CD4-positive, alpha-beta T cell treated with Interleukin-4 for 4 hours (primary cell): ENCODE measurements around the gene STARD13.
"Not testable (repeated sequence)": the region's sequence is repeated elsewhere in the genome, so short reads cannot be mapped to it uniquely, and the experiment has no call there.

ENCODE experiments used
- DNase-seq: peaks from one replicate; pipeline ENCODE4 v3.0.0-alpha.2; 2020

STARD13 gene

DNA sequence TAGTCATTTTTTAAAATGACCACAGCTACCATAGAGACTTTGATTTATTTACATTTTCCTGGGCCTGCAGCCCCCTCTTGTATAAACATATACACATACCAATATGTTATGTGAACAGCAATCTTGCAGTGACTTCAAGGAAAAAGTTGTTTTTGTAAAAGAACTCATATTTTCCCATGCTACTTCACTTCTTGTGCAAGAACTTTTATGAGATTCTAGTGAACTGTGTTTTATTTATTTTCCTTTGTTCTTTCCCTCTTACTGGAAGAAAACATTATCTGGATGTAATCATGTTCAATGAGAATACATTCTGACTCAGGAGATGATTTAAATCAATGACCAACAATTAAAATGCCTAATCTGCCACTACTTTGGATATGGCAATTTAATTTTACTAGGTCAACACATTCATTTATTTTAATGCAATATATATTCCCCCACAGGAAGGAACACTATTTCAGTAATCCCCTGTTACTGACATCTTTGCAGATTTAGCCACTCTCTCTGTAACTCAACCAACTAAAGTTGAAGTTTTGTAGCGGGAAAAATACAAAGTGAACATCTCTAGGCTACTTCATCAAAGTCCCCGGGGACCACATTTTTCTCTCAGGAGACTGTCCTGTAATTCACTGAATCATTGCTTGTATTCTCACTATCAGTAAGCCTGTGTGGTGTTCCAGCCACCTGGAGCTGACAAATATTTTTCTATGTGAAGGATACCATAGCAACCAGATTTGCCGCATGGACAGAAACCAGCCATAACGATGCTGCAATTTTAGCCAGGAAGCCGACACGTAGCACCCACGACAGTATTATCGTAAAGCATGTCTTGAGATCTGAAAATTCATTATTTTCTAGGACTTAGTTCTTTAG is 90.5 kb downstream of the STARD13 start:
- no peak for DNase-seq

DNA sequence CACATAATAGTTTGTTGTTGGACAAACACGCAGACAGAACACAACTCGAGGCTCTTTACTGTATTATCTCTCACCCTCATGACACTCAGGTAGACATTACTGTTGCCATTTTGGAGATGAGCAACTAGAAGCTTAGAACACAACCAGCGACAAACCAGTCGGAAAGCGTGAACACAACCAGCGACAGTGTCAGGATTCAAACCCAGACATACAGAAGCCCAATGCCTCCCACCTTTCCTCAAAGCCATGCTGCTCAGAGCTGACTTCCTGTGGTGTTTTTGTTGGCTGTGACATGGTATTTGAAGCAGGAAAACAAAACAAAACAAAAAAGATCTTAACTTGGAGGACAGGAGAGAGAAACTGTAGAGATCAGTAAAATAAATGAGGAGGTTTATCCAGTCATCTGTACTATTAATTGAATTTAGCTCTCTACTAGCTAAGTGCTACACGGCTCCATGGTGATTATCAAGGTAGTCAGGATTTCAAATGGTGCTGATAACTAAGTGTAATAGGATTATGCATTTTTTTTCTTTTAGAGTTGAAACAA is 92.1 kb downstream of the STARD13 start:
- DNase-seq: no peak

DNA sequence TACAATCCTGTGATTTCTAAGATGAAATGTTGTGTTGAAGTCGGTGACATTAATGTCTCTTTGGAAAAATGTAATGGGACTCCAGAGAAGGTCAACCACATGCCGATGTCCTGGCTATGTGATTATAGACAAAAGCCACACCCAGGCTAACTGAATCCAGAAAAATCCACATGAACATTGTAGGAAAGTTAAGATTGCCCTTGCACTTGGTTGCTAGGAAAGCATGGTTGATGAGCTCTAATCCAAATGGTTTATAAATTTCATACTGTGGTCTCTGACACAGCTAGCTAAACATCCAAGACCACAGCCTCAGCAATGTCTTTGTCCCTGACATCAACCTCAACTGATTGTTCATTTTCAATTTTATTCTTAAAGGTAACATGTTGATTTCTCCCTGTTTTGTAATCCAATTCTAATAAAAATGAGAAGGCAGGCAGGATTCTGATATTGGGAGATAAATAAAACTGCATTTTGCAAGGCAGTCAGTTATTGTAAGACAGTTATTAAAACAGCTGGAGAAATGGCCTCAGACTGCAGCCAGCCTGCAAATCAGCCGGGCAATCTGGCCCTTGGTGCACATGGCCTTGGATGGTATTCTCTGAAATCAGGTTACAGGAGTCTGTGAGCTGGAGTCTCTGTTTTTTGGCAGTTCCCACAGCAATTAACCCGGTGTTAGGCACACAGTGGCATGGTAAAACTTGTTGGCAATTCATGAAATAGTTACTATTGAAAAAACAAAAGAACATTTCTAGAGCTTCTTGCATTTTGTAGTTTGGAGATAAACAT is 93.9 kb downstream of the STARD13 start:
- no peak for DNase-seq

DNA sequence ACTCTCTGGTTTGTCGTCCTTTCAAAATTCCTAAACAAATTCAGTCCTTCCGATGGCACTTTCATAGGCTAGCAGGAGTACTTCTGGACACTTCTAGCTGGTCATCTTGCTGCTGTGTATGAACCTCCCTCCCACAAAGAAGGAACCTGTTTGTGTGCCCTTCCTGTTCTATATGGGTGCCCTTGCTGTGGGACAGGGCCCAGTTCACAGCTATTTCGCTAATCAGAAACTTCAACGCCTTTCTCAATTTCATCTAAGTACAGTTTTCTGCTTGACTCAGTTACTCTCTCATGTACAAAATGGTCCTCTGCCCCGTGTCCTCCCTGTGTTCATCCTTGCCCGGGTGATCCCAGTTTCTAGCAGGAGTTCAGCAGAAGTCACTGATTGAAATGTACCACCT is 96.1 kb downstream of the STARD13 start:
- no peak for DNase-seq

DNA sequence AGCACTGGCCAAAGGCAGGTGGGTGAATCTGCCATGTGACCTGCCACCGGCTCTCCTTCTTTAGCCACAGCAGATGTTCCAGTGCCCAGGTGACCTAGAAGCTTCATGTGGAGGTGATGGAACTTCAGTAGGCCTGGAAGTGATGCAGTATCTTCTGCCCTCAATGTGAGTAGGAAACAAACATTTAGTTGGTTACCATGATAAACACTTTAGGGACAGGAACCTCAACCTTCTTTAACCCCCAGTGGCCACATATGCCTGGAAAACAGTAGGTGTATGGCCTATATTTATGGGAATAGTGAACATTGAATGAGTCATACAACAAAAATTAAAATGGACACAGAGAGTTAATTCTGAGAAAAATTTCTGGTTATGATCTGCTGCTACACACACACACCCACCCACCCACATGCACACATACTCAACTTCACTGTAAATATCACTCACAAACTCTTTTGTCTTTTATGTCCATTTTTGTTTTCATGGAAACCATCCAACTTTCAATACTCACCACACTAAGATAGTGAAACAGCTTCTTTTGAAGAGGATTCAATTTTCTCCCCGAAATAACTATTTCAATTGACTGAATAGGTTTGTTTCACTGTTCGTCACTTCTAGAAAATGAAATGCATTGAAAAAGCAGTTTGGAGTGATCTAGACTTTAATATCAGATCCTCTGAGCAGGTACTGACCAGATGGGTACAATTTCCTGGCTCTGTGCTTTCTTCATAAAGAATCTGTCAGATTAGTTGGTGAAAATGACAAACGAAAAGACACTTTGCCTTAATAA is 97.3 kb downstream of the STARD13 start:
- DNase-seq: no peak

DNA sequence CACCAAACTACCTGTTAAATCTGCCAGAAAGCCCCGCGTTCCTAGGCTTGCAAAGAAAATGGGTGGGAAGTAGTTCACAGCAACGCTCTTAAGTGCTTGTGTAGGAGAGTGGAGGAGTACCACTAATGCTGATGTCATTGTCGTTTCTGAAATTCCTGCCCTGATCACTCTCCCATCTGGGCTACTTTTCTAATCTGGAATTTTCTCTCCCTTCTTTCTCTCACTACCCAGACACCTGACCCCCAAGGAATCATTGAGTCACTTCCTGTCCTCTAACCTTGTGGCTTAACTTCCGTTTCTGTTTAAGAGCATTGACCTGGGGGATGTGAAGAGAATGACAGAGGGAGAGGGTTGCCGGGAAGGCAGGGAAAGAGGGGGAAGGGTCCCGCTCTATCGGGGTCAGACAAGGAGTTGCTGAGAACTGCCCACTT is 98.7 kb downstream of the STARD13 start:
- no peak for DNase-seq

DNA sequence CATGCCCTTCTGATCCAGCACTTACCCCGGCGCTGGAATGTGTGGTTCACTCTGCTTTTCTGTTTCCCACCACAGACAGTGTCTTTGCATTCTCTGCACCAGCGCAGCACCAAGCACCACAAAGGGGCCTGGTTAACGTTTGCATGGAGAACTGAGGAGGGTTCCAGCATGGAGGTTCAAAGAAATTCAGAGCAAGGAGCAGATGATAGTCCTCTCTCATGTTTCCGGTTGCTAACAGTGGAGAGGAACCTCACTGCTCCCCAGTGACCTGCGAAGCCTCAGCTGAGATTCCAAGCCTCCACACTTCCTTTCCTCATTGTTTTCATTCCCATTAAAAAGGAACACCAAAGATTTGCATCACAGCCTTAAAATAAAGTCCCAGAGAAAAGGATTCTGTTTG is 99.7 kb downstream of the STARD13 start:
- DNase-seq: no peak

DNA sequence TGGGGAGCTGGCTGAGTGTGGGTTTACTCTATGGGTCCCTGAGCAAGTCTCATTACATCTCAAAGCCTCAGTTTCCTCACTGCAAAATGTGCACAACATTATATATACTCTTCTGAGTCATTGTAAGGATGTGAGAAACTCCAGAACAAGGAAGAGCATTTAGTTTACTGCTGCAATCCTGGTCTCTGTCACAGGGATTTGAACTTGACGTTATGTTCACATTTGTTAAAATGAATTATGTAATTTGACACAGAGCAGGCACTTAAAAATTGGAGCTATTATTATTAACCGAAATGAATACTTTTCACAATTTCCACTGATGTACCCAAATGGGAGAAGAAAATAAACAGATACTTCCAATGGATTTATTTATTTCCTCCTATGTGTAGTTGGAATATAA is 101.0 kb downstream of the STARD13 start:
- no peak for DNase-seq

DNA sequence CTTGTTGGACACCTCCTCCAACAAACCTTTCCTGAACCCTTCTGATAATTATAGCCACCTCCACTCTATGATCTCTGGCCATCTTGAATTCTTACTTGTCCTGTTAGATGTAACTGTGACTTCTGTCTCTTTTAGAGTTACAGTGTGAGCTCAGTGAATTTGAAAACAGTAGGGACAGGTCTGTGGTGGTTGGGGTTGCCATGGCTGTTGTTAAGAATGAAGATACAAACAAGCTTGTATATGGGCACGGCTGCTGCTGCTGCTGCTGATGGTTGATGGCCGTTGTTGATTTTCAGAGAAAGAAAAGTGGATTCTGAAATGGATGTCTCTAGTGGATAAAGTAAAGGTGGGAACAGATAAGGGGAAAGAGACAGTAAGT is 101.5 kb downstream of the STARD13 start:
- DNase-seq: no peak

DNA sequence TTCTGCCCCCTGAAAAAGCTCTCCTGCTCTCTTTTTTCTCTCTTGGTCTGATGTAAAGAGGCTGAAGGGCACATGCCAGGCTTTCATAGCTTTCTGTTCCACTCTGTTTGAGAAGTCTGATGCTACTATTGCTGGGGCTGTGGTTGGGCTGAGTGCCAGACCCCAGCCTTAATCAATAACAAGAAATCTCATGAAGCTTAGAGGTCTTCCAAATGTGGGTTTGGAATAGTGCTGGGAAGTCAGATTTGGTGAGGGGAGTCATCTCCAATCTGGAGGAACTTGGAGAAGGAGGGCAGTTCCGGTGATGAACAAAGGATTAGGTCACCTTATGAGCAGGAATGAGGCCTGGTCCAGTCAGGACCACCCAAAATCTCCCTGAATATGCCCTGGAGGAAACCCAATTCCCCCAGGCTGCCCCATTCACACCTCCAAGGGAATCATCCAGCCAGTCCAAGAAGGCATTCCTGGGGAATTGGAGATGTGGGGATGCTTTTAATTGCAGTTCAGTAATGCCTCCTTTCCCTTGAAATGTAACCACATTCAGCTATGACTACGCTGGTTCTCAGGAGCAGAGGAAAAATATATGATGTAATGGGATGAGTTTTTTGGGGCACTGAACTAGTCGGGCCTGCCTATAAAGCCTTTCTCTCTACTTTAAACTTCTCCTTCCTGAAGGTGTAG is 102.0 kb downstream of the STARD13 start:
- no peak for DNase-seq

DNA sequence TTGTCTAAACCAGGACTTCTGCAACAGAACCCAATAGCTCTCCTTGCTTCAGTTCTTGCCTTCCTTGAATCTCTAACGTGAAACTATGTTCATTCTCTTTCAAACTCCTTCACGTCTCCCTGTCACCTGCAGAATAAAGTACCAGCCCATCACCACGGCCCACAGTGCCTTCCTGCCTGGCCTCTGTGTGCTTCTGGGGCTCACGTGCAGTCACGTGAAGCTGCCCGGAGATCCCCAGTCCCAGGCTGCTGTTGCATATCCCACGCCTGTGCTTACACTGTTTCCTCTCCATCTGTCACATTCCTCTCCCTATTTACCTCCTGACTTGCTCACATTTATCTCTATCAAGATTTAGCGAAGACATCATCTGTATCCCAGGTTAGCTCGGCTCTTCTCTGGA is 102.8 kb downstream of the STARD13 start:
- no peak for DNase-seq

DNA sequence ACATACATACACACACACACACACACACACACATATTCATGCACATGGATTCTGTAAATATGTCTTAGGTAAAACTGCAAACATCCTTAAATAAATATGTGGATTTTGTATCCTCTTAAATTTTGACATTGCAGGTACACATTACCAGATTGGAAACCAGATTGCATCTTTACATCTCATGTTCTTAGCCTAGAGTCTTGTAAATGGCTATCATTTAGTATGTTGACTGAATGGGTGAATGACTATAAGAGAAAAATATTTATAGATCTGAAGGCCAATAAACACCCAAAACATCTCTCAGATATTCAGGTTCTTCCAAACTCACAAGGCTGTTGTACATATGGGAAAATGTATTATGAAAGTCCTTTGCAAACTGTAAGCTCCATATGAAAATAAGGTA is 104.3 kb downstream of the STARD13 start:
- DNase-seq: no peak

DNA sequence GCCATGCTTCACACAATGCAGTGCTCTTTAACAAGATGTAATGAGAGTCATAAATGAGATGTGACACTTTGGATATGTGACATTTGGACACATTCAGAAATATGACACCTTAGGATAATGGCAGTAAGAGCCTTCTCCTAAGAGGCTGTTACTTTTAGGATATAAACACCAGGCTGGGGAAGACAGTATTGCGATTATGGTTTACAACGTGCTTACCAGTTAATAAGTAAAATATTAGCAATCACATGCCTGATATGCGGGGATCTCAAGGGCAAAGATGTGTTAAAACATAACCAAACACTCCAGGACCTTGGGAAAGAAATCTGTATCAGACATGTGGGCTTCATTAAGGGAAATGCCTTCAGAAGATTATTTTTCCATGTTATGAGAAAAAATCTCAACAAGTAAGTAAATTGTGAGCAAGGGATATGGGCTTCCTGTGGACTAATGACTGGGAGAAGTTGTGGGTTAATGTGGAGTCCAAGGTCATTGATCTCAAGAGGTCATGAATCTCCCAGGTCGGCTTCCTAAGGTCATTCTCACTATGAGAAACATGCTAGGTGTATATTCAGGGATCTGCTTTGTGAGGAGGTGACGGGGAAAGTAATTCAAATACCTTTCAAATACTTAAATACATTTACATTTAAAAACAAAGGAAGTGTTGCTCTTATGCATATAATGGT is 105.3 kb downstream of the STARD13 start:
- DNase-seq: no peak

DNA sequence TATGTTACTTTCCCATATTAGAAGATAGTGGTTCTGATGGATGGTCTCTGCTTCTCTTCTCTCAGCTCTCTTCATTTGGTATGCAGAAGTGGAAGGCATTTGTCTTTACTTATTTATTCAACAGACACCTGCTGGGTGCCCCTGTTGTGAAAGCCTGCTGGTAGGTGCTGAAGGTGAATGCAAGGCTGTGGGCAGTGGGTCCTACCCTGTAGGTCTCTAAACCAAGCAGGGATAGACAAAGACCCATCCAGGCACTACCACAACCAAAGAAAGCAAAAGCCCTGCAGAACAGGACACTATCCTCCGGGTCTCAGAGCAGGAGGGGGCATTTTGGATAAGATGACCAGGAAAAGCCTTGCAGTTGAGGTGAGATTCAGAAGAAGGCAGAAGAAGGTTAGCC is 106.1 kb downstream of the STARD13 start:
- no peak for DNase-seq

DNA sequence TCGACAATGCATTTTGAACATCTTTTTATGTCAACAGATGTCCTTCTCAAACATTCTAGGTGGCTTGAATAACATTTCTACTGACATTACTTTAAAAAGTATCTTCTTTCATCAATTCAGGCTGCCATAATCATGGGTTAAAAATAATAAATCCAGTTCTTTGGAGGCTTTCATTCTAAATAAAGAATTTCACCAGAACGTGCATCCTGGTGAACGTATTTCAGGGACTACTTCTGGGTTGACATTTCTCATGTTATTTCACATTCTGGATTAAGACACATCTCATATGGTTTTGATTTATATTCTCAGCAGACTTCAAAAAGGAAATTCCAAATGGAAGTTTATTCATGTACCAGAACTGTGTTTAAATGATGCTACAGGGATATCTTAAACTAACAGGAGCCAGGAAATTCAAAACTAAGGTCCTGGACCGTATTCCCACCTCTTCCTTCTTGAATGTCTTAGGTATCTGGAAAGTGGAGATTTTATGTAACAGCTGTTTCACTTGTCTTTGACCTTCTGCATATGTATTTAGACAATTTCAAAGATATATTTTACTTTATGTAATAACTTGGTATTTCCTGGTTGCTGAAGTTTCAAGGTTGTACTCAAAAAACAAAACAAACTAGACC is 107.2 kb downstream of the STARD13 start:
- no peak for DNase-seq

DNA sequence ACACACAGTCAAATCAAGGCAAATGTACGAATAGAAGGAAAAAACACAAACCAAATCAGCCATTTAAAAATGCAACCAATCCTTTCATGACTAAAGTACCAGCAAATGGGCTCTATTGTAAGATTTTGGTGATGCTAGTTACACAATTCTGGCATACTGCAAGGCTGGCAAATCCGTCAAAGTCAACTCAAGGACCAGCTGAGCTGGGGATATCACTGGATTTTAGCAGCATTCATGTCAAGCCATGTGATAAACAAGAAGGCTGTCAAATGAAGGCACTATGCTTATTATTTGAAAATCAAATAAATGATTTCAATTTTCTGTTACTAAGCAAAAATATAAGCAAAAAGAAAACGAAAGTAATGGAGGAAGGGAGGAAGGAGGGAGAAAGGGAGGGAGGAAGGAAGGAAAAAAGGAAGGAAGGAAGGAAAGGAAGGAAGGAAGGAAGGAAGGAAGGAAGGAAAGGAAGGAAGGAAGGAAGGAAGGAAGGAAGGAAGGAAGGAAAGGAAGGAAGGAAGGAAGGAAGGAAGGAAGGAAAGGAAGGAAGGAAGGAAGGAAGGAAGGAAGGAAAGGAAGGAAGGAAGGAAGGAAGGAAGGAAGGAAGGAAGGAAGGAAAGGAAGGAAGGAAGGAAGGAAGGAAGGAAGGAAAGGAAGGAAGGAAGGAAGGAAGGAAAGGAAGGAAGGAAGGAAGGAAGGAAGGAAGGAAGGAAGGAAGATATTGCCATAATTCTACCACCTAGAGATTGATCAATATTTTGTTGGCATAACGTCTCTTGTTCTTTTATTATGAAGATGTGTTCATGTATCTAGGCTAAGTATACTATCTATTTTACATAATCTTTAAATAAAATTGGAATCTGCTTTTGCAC is 108.0 kb downstream of the STARD13 start:
- DNase-seq: not testable (repeated sequence)

DNA sequence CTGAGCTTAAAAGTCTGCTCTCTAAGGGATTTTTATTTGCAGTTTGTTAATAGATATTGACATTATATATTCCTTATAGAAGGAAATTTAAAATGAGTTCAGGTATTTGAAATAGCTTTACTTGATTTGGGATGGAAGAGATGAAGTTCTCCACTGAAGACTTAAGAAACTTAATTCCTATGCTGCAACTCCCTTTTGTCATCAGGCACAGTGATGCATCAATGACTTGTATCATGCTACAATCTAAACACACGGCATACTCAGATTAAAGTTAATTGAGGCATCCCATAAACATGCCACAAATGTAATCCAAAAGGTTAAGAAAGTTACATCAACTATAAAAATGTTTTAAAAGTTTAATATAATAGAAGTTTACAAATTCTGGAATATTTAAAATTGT is 109.0 kb downstream of the STARD13 start:
- DNase-seq: no peak

DNA sequence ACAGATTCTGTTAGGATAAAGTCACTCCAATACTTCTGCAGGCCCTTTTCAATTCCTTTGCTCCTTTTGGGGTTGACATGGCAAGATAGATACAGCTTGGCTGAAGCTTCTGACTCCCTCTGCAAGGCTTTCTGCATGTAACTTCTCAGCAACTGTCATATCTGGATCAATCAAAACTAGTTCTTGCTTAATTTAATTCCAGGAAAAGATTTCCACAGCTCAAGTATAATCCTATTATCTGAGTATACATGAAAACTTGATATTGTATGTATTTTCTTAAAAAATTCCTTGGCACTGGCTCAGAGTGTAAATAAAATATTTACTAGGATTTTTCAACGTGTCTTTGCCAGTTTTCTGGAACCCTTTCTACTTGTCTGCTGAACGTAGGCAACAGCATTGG is 109.6 kb downstream of the STARD13 start:
- no peak for DNase-seq

DNA sequence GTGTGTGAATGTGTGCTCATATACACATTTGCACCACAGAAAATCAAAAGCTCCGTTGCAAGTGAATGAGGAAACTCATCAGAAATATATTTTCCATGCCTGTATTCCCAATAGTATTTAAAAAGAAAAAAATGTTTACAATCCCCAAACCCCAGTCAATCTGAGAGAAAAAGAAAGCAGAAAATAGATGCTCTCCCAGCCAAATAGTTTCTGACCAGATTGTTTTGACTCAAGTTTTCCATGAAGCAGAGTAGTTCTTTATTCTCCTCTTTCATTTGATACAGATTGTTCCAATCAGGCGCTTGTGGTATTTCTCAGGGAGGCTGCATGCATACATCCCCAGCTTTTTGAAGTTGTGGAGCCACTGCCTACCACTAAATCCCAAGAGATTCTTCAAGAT is 110.6 kb downstream of the STARD13 start:
- DNase-seq: no peak

DNA sequence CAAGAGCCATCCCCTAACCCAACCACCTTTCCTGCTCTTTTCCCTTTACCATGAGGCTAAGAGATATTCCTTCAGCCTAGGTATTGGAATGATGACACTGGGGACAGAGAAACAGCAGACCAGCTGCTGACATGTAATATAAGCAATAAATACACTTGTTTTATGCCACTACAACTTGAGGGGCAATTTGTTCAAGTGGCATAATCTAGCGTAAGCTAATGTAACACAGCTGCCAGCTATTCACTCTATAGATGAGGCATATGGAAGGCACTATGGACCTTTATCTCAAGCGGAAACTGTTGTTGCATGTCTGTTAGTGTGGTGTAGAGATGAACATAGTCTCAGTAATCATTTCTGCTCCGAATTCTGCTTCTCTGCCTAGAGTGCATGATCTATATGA is 111.1 kb downstream of the STARD13 start:
- no peak for DNase-seq
